CD4-positive, alpha-beta T cell treated with Interleukin-4 for 4 hours (primary cell): ENCODE measurements around the gene SPPL3.
A peak's percentile ranks its signal among the peaks of the same experiment; 100 is the strongest.
"Not testable (repeated sequence)": the region's sequence is repeated elsewhere in the genome, so short reads cannot be mapped to it uniquely, and the experiment has no call there.

Source experiments
- DNase-seq: peaks from one replicate; pipeline ENCODE4 v3.0.0-alpha.2; 2020

Gene SPPL3

GRCh38 chr12:120904197-120904773, at the start of gene SPPL3:
Gene SPPL3 (minus strand): TSS chr12:120904358. CDS start chr12:120903867, 491 bp downstream.
- DNase-seq, result peak; percentile 87

GRCh38 chr12:120950807-120951206, 46.6 kb upstream of the SPPL3 start:
- DNase-seq, result no peak

GRCh38 chr12:120950260-120950799, 46.2 kb upstream of the SPPL3 start:
- DNase-seq, result not testable (repeated sequence)

- DNase-seq, result not testable (repeated sequence)
Observed at GRCh38 chr12:120945516-120945915, 41.4 kb upstream of the SPPL3 start.

- DNase-seq, result peak; percentile 44
Observed at GRCh38 chr12:120944645-120945217, 40.6 kb upstream of the SPPL3 start.

GRCh38 chr12:120943482-120943881, 39.3 kb upstream of the SPPL3 start:
- DNase-seq, result no peak

- DNase-seq, result no peak
Observed at GRCh38 chr12:120941846-120942405, 37.8 kb upstream of the SPPL3 start.

- DNase-seq, result no peak
Observed at GRCh38 chr12:120941412-120941811, 37.3 kb upstream of the SPPL3 start.

- DNase-seq, result no peak
Observed at GRCh38 chr12:120940799-120941198, 36.6 kb upstream of the SPPL3 start.

- DNase-seq, result no peak
Observed at GRCh38 chr12:120940006-120940405, 35.8 kb upstream of the SPPL3 start.

- no peak for DNase-seq
Observed at GRCh38 chr12:120939523-120939922, 35.4 kb upstream of the SPPL3 start.

GRCh38 chr12:120938496-120938895, 34.3 kb upstream of the SPPL3 start:
- DNase-seq, result no peak

- no peak for DNase-seq
Observed at GRCh38 chr12:120936197-120936596, 32.0 kb upstream of the SPPL3 start.

GRCh38 chr12:120933786-120934185, 29.6 kb upstream of the SPPL3 start:
- DNase-seq, result no peak

- no peak for DNase-seq
Observed at GRCh38 chr12:120932956-120933526, 28.9 kb upstream of the SPPL3 start.

- no peak for DNase-seq
Observed at GRCh38 chr12:120932058-120932457, 27.9 kb upstream of the SPPL3 start.

- no peak for DNase-seq
Observed at GRCh38 chr12:120930032-120930431, 25.9 kb upstream of the SPPL3 start.

- no peak for DNase-seq
Observed at GRCh38 chr12:120928864-120929652, 24.9 kb upstream of the SPPL3 start.

- no peak for DNase-seq
Observed at GRCh38 chr12:120925740-120926563, 21.8 kb upstream of the SPPL3 start.

- no peak for DNase-seq
Observed at GRCh38 chr12:120922279-120922678, 18.1 kb upstream of the SPPL3 start.

- DNase-seq, result no peak
Observed at GRCh38 chr12:120921637-120922036, 17.5 kb upstream of the SPPL3 start.

GRCh38 chr12:120920178-120920577, 16.0 kb upstream of the SPPL3 start:
- DNase-seq, result no peak
